Common myeloid progenitor, CD34-positive (primary cell): ENCODE results near the gene CDH23.

ENCODE experiments used
- CTCF ChIA-PET: fragments of 350-600 bp; sonication (Branson Sonifier 250); formaldehyde crosslinking; loops from one replicate; lab custom pipeline; 2021; ENCODE audit warnings: antibody characterized with exemption; lab: Charles Lee
- POLR2A ChIA-PET: fragments of 350-600 bp; sonication (Branson Sonifier 250); formaldehyde crosslinking; loops from one replicate; lab custom pipeline; 2021; ENCODE audit warnings: antibody characterized with exemption; lab: Charles Lee
- DNase-seq, 3 donors: peaks; one replicate each; pipeline versions ENCODE4 v3.0.0 to v3.0.0-alpha.2; 2013
- H3K27ac ChIP-seq, 2 experiments: 1 replicate in 1 of 2; 2 replicates in 1 of 2; pipeline ENCODE4 v1.7.0; 2013; ENCODE audit warnings: inconsistent platforms in 2 of 2, low read length in 2 of 2, mild to moderate bottlenecking in 2 of 2, low read depth in 1 of 2, moderate library complexity in 1 of 2; ENCODE audit not compliant: severe bottlenecking in 2 of 2, insufficient read depth in 1 of 2, poor library complexity in 1 of 2
- H3K27me3 ChIP-seq, 5 experiments: replicated peaks in 2 of 5; 1 replicate in 3 of 5; 2 replicates in 2 of 5; pipeline versions ENCODE4 v1.6.1 to v1.7.0; 2013; ENCODE audit warnings: low read length in 4 of 5, mild to moderate bottlenecking in 2 of 5, moderate library complexity in 2 of 5, inconsistent platforms in 1 of 5; ENCODE audit not compliant: insufficient read depth in 5 of 5, control insufficient read depth in 4 of 5
- H3K36me3 ChIP-seq, 4 experiments: 1 replicate in 2 of 4; 2 replicates in 2 of 4; pipeline versions ENCODE4 v1.6.1 to v1.7.0; 2013; ENCODE audit warnings: low read length in 3 of 4, control low read depth in 1 of 4, mild to moderate bottlenecking in 1 of 4; ENCODE audit not compliant: control insufficient read depth in 4 of 4, insufficient read depth in 4 of 4
- H3K4me1 ChIP-seq, 4 experiments: 1 replicate in 3 of 4; 2 replicates in 1 of 4; pipeline versions ENCODE4 v1.6.1 to v1.7.1; 2013; ENCODE audit warnings: low read length in 3 of 4, mild to moderate bottlenecking in 3 of 4, control low read depth in 1 of 4, inconsistent platforms in 1 of 4, moderate library complexity in 1 of 4; ENCODE audit not compliant: control insufficient read depth in 4 of 4, insufficient read depth in 4 of 4; ENCODE audit errors: control extremely low read depth in 1 of 4
- H3K4me3 ChIP-seq, 7 experiments: 1 replicate in 4 of 7; 2 replicates in 3 of 7; pipeline versions ENCODE4 v1.5.1 to v1.7.0; 2013; ENCODE audit warnings: mild to moderate bottlenecking in 7 of 7, low read length in 6 of 7, moderate library complexity in 6 of 7, inconsistent platforms in 2 of 7, low read depth in 2 of 7, control low read depth in 1 of 7; ENCODE audit not compliant: insufficient read depth in 4 of 7, control insufficient read depth in 1 of 7; ENCODE audit errors: extremely low read depth in 1 of 7
- H3K9me3 ChIP-seq, 5 experiments: 1 replicate in 4 of 5; 2 replicates in 1 of 5; pipeline versions ENCODE4 v1.6.1 to v1.7.1; 2013; ENCODE audit warnings: low read length in 4 of 5, mild to moderate bottlenecking in 2 of 5, inconsistent platforms in 1 of 5, low read depth in 1 of 5, moderate library complexity in 1 of 5; ENCODE audit not compliant: control insufficient read depth in 4 of 5, insufficient read depth in 2 of 5; ENCODE audit errors: control extremely low read depth in 1 of 5
- WGBS: methylation state at CpG from one replicate; pipeline ENCODE4 v1.1.5; 2013; ENCODE audit not compliant: insufficient coverage; 5-methylcytosine and 5-hydroxymethylcytosine counted together

CDH23 gene

GRCh38 chr10:71635251-71635866, 238.6 kb downstream of the CDH23 start:
- peaks cover 2 to 24% (median 19%) of the 10 kb centered on the region in 4 experiments for H3K4me1 ChIP-seq
- ChIA-PET POLR2A (interaction anchor here (0.7 kb wide), 1 partner anchor 147 kb away, joined by 4 read pairs; no protein-coding TSS in a partner anchor), CTCF (no interaction called here)
- no peaks in the 10 kb centered on the region for H3K27me3 ChIP-seq
- DNase-seq = no peak
- H3K9me3 ChIP-seq = no peaks in the 10 kb centered on the region
- 82% methylated on average over 11 of the region's 13 CpGs for WGBS
- H3K36me3 ChIP-seq = no peaks in the 10 kb centered on the region
- H3K27ac ChIP-seq = no peak overlapping the region
- no peak overlapping the region for H3K4me3 ChIP-seq

- Histone ChIP-seq H3K9me3 (no peaks in the 10 kb centered on the region), H3K4me1 (peaks cover 2 to 24% (median 19%) of the 10 kb centered on the region in 4 experiments), H3K36me3 (no peaks in the 10 kb centered on the region), H3K4me3 (no peak overlapping the region), H3K27ac (no peak overlapping the region), H3K27me3 (no peaks in the 10 kb centered on the region)
- no peak for DNase-seq
- CTCF ChIA-PET = no interaction called here
- POLR2A ChIA-PET = no interaction called here
- WGBS = 100% methylated on average over 5 of the region's 5 CpGs
Measured at GRCh38 chr10:71635867-71636266, 239.1 kb downstream of the CDH23 start.

DNA sequence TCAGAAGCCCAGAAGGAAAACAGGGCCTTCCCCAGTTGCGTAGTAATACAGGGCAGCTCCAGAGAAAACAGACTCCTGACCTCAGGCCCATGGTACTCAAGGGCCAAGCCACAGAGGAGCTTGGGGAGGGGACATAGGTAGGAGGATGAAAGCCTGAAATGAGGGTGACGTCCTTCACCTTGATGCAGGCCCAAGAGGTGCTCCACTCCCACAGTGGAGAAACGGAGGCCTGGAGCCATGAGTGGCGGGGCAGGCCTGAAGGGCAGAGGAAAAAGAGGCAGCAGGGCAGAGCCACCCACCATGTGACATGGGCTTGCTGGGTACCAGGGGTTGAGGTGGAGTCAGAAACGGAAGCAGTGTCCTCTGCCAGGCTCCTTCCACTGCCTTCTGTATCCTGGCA, 239.9 kb downstream of the CDH23 start:
- Histone ChIP-seq H3K36me3 (no peaks in the 10 kb centered on the region), H3K27me3 (no peaks in the 10 kb centered on the region), H3K4me3 (no peak overlapping the region), H3K27ac (no peak overlapping the region), H3K9me3 (no peaks in the 10 kb centered on the region), H3K4me1 (peaks cover 2 to 24% (median 19%) of the 10 kb centered on the region in 4 experiments)
- CTCF ChIA-PET = interaction anchor here (0.6 kb wide), 1 partner anchor 13 kb away, joined by 3 read pairs; no protein-coding TSS in a partner anchor
- DNase-seq = no peak
- POLR2A ChIA-PET = no interaction called here
- WGBS = 100% methylated on average over 3 of the region's 5 CpGs

- no peaks in the 10 kb centered on the region for H3K27me3 ChIP-seq
- POLR2A ChIA-PET = no interaction called here
- H3K4me1 ChIP-seq = peaks cover 2 to 24% (median 19%) of the 10 kb centered on the region in 4 experiments
- no peaks in the 10 kb centered on the region for H3K9me3 ChIP-seq
- no peak for DNase-seq
- WGBS = 100% methylated on average over 2 of the region's 2 CpGs
- H3K4me3 ChIP-seq = no peak overlapping the region
- no peaks in the 10 kb centered on the region for H3K36me3 ChIP-seq
- H3K27ac ChIP-seq = peak overlapping the region in 1 of 2 experiments; percentile 60
- CTCF ChIA-PET = interaction anchor here (1.6 kb wide), 1 partner anchor 21 kb away, joined by 5 read pairs; no protein-coding TSS in a partner anchor
Measured at GRCh38 chr10:71637305-71637704, 240.6 kb downstream of the CDH23 start.

DNA sequence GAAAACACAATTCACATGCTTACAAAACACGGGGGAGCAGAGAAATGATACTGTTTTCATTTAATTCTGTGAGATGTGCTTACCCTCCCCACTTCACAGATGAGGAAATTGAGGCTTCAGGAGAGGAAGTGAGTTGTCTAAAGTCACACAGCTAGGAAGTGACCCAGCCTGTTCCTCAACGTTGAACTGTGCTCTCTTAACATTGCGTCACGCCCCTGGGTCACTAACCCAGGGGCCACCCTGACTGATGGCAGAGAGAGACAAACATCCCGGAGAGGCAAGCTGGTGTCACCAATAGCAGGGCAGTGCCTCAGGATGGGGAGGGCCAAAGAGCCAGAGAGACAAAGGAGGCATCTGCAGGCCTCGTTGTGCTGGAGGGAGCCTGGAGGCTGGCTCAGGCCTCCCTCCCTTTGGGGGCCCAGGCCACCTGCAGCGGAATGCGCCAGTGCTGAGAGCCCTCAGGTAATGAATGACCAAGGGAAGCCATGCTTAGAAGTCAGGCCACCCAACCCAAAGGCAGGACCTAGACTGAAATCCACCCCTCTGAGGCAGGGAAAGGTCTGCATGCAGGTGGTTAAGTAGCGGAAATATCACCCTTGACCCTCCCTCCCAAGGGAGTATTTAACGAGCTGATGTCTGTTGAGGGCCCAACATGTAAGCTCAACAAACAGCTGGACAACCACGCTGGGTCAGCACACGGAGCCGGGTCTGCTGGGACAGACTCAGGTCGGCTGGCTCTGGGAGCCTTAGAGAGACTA, 241.5 kb downstream of the CDH23 start:
- Histone ChIP-seq H3K4me1 (peaks cover 2 to 24% (median 19%) of the 10 kb centered on the region in 4 experiments), H3K27ac (peak overlapping the region in 1 of 2 experiments; percentile 60), H3K4me3 (no peak overlapping the region), H3K27me3 (no peaks in the 10 kb centered on the region), H3K36me3 (no peaks in the 10 kb centered on the region), H3K9me3 (no peaks in the 10 kb centered on the region)
- POLR2A ChIA-PET = no interaction called here
- DNase-seq = peak in 2 of 3 donors; percentile 33 to 34
- CTCF ChIA-PET = interaction anchor here (0.8 to 3.3 kb wide), 12 partner anchors 9 to 318 kb away, joined by 3 to 15 read pairs (median 5); no protein-coding TSS in a partner anchor
- 55% methylated on average over 10 of the region's 14 CpGs for WGBS

- ChIA-PET POLR2A (no interaction called here), CTCF (interaction anchor here (0.5 to 3.3 kb wide), 16 partner anchors 10 to 319 kb away, joined by 3 to 15 read pairs (median 4); no protein-coding TSS in a partner anchor)
- H3K27me3 ChIP-seq = no peaks in the 10 kb centered on the region
- H3K9me3 ChIP-seq = no peaks in the 10 kb centered on the region
- WGBS = 25% methylated on average over 22 of the region's 24 CpGs
- H3K36me3 ChIP-seq = no peaks in the 10 kb centered on the region
- peaks cover 2 to 24% (median 19%) of the 10 kb centered on the region in 4 experiments for H3K4me1 ChIP-seq
- DNase-seq = peak; percentile 23 to 63 (median 51)
- H3K27ac ChIP-seq = no peak overlapping the region
- no peak overlapping the region for H3K4me3 ChIP-seq
Measured at GRCh38 chr10:71638822-71639719, 242.4 kb downstream of the CDH23 start.
